Right renal cortex interstitium (tissue), 3 donors: ENCODE results near the gene G3BP2. TPM values are rescaled to one million over a fixed set of nuclear protein-coding genes. Genes with fewer than 3 reads are reported as not detected.
"Not testable (repeated sequence)": the region's sequence is repeated elsewhere in the genome, so short reads cannot be mapped to it uniquely, and the experiment has no call there.

Experiments used
- DNase-seq, 3 donors: peaks; one replicate each; pipeline ENCODE4 v3.0.0-alpha.2; 2013; ENCODE audit warnings: low read depth in 3 of 3, low spot score in 2 of 3
- polyA plus RNA-seq, 3 donors: library from polyadenylated mRNA; unstranded; fragments of 120-200 nt; gene quantifications; one replicate each; pipeline ENCODE4 v1.2.1, GENCODE V29; 2013; ENCODE audit not compliant: insufficient read length in 3 of 3

Gene G3BP2
- polyA plus RNA-seq, 3 donors: 172 to 191 (median 174) TPM

DNA sequence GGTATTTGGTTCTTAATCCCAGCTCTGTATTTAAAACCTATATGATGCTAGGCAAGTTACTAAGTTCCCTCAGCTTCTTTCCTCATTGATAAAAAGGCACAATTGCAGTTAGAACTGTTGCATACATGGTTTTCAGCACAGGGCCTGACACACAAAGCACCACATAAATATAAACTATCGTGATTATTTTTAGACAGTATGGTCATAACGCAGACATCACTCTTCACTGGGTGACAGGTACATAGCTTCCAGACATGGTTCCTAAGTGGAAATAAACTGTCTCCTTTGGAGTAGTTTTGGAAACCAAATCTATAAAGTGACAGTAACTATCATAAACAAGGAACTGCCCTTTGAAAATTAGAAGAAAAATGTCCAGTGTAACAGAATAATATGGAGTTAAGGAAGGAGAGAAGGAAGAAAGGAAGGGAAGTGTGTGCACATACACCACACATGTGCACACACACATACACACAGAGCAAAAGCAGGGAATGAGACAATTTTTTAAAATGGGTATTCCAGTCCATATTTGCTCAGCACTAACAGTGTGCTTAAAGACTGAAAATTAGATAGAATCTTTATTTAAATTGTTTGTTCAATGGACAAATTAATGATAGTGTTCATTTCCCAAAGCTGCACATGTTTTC, 12.5 kb upstream of the G3BP2 start:
- no peak for DNase-seq

DNA sequence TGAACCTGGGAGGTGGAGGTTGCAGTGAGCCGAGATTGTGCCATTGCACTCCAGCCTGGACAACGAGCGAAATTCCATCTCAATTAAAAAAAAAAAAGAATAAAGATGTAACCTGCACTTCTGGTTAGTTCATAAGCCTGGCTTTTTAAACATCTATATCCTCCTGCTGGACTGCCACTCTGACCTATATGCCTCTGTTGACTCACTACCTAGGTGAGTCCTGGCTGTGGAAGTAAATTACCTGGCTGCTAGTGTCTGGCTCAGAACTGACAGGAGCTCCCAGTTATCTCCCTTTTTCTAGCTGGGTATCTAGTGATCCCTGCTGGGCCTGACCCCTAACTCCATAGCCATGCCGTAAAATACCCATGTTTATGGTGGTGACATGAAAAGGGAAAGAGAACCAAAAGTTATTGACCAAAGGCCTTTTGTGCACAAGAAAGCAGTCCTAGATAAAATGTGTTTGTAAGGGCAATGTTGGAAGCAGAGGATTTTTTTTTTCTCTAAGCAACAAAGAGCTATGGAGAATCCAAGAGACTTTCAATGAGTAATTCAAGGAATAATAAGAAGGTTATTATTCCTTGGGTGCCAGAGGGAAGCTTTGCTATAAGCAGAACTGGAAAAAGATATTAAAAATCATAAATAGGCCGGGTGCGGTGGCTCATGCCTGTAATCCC, 10.4 kb upstream of the G3BP2 start:
- DNase-seq: no peak

DNA sequence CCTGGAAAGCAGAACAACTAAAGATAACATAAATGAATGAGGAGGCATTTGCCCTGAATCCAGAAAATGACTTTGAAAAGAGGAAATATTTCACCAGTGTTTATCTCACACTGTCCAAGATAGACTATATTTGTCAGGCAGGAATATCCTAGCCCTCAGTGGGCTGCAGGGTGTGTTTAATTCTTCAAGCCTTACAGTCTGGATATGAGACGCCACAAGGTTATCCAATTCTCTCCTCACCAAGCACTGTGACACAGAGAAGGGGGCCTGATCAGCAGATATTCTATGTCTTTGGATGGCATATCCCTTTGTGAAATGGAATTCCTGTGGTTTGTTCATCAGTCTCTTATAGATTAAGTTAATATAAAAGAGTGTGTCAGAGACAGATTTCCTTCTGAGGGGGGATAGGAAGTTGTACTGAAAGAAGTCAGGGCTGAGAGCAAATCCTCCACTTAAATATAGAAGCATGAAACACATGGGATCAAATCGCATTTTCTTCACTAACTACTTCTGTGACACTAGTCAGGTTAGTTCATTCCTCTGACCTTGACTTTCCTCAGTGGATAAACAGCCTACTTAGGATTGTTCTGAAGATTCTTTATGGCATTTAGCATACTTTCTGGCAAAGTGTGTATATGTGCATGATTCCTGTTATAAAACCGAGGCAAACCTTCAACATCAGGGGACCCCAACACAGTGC, 6.8 kb upstream of the G3BP2 start:
- DNase-seq: no peak

DNA sequence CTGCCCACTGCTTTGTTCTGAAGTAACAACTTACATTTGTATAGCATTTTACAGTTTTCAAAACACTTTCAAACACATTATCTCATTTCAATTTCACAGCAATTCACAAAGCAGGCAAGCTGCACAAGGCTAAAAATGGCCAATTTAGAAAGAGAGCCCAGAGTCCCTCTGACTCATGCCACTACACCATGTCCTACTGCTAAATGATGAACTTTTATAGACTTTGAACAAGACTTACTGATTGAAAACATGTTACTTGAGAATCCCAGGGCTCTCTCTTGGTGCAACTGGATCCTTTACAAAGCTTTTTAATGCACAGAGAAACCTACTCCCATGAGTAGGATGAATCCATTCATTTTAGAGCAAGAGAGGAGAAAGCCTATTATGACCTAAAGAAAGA, 5.8 kb upstream of the G3BP2 start:
- DNase-seq: no peak

DNA sequence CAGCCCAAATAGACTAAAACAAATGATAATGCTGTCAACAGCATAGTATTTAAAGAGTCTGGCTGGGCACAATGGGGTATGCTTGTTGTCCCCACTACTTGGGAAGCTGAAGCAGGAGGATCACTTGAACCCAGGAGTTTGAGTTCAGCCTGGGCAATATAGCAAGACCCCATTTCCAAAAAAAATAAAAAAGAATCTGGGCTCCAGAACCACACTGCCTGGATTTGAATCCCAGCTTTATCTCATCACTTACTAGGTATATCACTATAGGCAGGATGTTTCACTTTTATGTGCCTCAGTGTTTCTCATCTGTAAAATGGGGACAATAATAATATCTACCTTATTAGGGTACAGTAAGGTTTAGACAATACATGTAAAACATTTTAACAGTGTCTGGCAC, 5.3 kb upstream of the G3BP2 start:
- no peak for DNase-seq

DNA sequence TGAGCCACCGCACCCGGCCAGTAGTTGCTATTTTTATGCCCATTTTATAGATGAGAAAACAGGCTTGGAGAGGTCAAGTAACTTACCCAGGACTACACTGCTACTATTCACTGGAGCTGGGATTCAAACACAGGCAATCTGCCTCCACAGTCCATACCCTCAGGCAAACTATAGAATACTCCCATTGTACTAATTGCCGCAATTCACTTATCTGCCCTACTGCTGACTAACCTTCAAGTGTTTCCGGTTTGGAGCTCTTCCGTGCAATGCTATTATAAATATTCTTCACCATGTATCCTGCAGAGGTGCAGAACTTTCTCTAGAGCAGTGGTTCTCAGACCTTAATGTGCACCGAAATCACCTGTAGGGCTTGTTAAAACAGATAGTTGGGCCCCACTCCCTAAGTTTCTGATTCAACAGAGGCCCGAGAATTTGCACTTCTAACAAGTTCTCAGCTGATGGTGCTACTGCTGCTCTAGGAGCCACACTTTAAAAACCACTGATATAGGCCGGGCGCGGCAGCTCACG, 1.9 kb upstream of the G3BP2 start:
- DNase-seq: no peak

DNA sequence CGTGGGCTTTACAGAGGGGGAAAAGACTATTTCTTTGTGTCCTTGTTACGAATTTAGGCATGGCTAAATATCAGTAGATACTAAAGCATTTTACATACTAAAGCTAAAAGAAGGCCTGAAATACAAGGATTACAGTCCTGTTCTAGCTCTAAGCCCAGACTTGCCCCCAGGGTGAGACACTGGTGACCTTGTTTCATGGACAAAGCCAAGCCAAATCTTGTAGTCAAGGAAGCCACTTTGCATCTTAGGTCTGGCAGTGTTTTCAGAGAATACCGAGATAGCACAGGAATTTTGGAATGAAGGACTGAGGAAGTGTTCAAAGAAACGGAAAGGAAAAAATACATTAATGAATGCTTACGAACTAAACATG, 733 bp upstream of the G3BP2 start:
- peak in 1 of 3 donors; percentile 16 for DNase-seq

DNA sequence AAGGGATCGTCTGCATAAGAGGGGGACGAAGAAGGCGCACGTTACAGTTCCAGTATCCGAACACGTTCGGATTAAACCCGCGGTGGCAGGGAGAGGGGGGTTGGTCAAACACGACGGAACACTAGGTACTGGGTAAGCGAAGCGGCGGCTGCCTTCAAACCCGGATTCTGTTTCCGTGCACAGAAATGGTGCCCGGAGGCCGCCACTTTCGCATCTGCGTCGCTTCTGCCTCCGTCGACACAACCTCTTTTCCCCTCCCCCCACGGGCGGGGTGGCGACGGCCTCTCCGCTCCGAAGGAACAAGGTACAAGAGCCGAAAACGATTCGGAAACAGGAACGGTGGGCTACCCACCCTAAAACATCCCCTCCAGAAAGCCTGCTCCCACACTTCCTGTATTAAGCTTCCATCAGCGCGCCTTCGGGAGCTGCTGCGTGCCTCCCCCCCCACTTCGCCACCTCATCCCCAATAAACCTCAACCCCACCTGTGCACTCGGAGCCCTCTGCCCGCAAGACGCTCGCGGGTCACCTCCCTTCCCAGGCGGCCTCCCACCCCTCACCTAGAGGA, 667 bp downstream of the G3BP2 start:
- peak; percentile 36 to 60 (median 41) for DNase-seq

DNA sequence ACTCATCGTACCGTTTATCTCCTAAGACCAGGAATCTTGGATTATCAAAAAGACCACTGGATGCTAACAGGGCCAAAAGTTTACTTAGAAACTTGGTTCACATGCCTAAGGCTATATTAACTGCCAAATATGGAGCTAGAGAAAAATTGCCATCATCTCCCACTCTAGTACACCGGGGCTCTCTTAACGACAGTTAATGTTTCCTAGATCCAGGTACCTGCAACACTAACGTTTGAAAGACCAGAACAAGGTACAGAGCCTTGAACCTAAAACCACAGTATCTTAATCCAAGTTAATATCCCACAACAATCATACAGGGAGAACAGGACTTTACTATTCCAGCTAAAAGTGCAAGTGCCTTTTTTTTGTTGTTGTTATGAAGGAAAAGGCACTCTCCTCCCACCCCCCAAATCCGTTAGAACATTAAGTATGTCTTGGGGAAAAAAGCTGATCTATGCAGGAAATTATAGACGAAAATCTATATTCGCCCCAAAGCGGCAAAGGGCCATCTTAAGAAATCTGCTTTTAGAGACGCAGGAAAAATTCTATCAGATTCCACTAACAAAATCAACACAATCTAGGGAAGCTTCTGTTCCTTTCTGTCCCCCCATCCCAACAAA, 1.3 kb downstream of the G3BP2 start:
- DNase-seq: no peak

DNA sequence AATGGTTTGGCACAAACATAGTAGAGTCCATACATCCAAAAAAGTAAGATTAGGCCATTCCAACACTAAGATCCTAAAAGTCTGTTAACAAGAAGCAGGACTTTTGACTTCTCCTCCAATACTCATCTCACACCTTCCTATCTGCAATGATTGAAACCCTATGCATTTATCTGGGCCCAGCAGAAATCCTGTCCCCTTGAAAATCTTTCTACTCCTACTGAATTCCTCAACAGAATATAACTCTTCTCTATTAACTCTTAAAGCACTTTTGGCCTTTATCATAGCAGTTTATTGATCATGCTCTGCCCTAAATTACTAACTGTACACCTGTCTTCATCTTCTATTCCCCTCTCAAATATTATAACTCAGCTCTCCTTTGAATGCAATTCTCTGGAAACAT, 4.6 kb downstream of the G3BP2 start:
- no peak for DNase-seq

DNA sequence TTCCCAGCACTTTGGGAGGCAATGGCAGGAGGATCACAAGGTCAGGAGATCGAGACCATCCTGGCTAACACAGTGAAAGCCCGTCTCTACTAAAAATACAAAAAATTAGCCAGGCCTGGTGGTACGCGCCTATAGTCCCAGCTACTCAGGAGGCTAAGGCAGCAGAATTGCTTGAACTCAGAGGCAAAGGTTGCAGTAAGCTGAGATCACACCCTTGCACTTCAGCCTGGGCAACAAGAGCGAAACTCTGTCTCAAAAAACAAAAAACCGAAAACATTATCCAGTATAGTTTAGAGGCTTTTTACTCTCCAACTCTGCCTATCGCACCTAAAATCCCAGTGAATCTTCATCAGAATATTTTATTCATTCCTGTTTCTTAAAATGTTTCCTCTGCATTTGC, 5.6 kb downstream of the G3BP2 start:
- not testable (repeated sequence) for DNase-seq

DNA sequence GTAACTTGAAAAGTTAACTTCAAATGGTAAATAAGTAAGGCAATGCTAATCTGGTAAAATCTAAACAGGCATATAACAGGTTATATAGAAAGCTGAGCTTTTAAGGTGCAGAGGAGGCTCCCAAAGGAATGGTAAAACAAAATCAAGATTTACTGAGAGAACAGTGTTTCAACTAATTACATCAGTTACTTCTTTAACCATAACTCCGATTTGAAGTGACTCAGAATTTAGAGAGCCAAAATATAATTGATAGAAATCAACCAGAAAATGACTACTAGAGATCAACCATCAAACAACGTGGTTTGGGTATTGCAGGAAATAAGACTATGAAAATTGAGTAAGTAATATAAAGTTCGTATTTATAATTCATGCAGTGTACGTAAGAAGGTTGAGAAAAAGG, 6.9 kb downstream of the G3BP2 start:
- no peak for DNase-seq

DNA sequence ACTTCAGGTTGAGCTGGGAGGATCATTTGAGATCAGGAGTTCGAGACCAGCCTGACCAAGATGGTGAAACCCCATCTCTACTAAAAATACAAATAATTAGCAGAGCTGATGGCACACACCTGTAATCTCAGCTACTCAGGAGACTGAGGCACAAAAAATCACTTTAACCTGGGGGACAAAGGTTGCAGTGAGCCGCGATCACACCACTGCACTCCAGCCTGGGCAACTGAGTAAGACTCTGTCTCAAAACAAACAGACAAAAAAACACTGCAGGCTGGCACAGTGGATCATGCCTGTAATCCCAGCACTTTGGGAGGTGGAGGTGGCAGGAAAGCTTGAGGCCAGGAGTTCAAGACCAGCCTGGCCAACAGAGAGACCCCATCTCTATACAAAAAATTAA, 8.6 kb downstream of the G3BP2 start:
- not testable (repeated sequence) for DNase-seq

DNA sequence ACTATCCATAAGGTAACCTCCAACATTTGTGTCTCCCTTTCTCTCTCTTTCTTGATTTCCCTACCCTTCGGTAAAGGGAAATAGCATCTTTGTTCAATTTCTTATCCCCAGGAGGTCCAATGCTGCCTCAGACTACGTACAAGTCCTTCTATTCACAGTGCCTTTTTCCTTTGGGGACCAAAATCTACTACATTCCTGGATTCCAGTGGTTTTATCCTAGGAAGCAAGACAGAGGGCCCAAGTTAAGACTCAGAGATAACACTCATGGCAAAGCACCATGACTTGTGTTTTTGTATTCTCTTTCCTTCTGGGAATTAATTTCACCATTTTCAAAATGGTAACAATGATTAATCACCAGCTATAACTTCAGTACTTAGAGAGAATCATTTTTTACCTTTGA, 10.6 kb downstream of the G3BP2 start:
- no peak for DNase-seq

DNA sequence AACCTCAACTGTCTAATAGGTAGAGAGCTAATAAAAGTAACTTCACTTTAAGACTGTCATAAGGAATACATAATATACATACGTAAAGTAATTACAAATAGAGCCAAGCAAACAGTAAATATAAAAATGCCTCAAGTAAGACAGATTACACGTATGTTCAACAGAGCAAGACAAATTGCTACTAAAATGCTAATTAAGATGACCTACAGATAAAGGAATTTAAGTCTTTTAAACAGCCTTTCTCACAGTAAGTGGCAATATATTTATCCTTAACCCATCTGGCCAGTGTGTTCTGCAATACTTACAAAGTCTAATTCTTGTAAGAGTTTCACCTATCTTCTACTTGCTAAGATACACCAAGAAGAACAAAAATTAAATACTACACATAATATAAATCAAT, 12.7 kb downstream of the G3BP2 start:
- DNase-seq: no peak

DNA sequence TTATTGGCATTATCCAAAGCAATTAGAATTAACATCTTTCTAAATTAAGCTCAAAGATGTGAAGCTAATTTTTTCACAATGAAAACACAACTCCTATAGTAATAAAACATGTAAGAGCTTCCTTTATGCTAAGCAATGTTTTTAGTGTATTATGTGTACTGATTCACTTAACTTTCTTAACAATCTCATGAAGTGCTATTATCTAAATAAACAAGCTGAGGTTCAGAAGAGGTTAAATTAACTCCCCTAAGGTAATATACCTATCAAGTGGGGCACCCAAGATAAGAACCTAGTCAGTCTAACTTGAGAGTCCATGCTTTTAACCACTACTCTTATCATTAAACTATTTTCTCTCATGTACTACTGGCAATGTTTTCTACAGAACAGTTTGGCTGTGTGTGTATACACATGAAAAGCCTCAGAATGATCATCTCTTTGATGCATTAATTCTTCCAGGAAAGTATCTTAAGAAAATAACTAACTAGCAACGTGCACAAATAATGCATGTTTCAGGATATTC, 13.6 kb downstream of the G3BP2 start:
- no peak for DNase-seq

DNA sequence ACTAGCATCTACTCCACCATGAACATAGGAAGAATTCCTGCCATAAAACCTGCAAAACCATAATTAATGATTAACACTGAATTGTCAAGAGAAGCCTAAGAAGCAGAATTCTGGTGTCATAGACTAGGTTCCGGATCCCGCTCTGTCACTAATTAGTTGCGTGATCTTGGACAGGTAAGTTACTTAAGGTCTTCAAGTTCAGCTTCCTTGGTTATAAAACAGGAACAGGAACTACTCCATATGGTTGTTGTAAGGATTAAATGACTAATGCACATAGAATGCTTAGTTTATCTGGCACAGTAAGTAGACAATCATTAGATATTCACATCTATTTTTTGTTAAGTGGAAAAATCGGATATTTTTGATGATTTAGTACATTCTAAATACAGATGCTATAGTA, 14.3 kb downstream of the G3BP2 start:
- no peak for DNase-seq

DNA sequence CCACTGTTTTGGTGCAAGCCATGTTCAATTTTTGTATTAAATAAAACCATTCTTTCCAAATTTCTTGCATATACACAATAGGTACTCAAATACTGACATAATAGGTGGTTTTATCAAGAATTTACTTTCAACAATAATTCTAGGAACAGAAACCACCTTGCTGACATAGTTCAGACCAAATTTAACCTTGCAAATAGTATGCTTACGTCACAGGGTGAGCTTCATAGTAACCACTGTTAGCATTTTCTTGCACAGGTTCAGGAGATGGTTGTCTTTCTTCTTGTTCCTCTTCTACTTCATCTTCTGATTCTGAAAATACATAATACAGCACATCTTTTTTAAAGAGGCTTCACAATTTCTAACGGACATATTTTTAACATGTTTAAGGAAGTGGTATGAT, 17.6 kb downstream of the G3BP2 start:
- no peak for DNase-seq

DNA sequence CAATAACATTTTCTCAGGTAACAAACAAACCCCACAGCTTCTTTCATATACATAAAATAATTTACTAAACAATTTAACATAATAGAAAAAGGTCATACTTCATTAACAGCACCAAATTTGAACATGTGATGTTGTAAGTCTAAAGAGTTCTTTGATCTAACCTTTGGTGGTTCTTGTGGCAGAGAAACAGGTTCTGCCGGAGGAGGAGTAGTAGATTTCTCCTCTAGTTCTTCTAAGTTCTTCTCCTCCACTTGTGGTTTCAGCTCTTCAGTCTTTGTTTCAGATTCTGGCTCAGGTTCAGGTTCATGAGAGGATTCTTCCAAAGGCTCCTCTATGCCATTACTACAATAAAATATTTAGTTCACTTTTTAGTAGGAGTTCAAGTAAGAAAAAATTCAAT, 18.3 kb downstream of the G3BP2 start:
- DNase-seq: no peak

DNA sequence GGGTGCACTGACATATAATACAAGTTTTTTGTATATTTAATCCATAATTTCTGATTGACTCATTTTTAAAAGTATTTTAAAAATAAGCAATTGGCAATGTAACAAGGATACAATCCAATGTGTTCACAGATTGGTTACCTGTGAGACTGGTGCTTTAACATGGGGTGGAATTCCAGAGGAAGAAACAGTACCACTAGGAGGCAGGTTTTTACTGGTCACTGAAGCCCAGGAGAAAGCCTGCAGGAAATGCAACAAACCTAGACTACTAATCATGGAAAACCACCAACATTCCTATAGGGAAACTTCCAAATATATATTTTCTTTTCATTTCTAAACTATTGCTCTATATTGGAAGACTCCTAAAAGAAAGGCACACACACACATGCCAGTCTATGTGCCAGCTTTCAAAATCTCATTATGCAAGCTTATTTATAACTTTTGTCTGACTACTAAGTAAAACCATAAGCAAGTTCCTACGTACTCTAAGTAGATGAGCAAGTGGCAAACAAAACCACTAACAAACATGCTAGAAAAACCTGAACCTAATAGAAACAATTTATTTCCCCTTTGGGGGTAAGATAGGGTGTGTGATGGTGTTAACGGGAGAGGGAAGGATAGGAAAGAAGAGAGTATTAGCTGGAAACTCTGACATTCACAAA, 19.2 kb downstream of the G3BP2 start:
- DNase-seq: no peak
